C4-2B (cell line): ENCODE measurements around the gene RNF11.

ENCODE experiments used
- CTCF ChIP-seq: fragments of 450-650 bp; conservative IDR thresholded peaks from 2 replicates; pipeline ENCODE4 v1.5.1; 2017; ENCODE audit warnings: mild to moderate bottlenecking
- ZFX ChIP-seq: fragments of 450-650 bp; IDR thresholded peaks from 2 replicates; pipeline ENCODE4 v1.6.1; 2017

- TF ChIP-seq CTCF (peak; percentile 98), ZFX (no peak)
Measured at GRCh38 chr1:51189421-51190073, 46.5 kb upstream of the RNF11 start.
